ENCODE measurements around the gene ROBO3.

GRCh38 chr11:124817036-124817435 is 48.2 kb upstream of the ROBO3 start:
- TF ChIP-seq ELF1 (IDR thresholded peaks at IDR 0.05; ENCODE audit: borderline replicate concordance, low read depth) (no peak), CTCF (IDR thresholded peaks at IDR 0.05 in 2 of 3, conservative IDR thresholded peaks at IDR 0.05 in 1 of 3; ENCODE audit: borderline replicate concordance in 1 of 3, insufficient read depth in 1 of 3, low read depth in 2 of 3, low read length in 2 of 3) (no peak), POLR2AphosphoS5 (IDR thresholded peaks at IDR 0.05; ENCODE audit: low read depth, low read length) (no peak), SP1 (IDR thresholded peaks at IDR 0.05; ENCODE audit: low read depth) (no peak)
